CD14-positive monocyte (primary cell): ENCODE results near the gene APOD. TPM values are rescaled to one million over a fixed set of nuclear protein-coding genes. Genes with fewer than 3 reads are reported as not detected.
"Not testable (repeated sequence)": the region's sequence is repeated elsewhere in the genome, so short reads cannot be mapped to it uniquely, and the experiment has no call there.

Source experiments
- DNase-seq, 3 donors: peaks; one replicate each; pipeline ENCODE4 v3.0.0-alpha.2; 2011 to 2022
- H2AFZ ChIP-seq: 2 replicates; pipeline ENCODE4 v1.6.0; 2012; ENCODE audit warnings: mild to moderate bottlenecking, low read depth, low read length, inconsistent platforms; ENCODE audit not compliant: insufficient read depth, poor library complexity, severe bottlenecking
- H3K27ac ChIP-seq, 2 donors: 1 replicate in 1 of 2; 2 replicates in 1 of 2; pipeline ENCODE4 v1.5.1; 2012 to 2013; ENCODE audit warnings: low read length in 2 of 2, control low read depth in 1 of 2, inconsistent platforms in 1 of 2, low read depth in 1 of 2, mild to moderate bottlenecking in 1 of 2
- H3K27me3 ChIP-seq, 2 donors: one replicate each; pipeline versions ENCODE4 v1.6.0 to v1.6.1; 2011 to 2013; ENCODE audit warnings: low read length in 2 of 2; ENCODE audit not compliant: control insufficient read depth in 2 of 2, insufficient read depth in 2 of 2
- H3K36me3 ChIP-seq, 2 donors: replicated peaks in 1 of 2; 1 replicate in 1 of 2; 2 replicates in 1 of 2; pipeline versions ENCODE4 v1.5.1 to v1.6.1; 2012 to 2013; ENCODE audit warnings: low read length in 2 of 2, control low read depth in 1 of 2, inconsistent platforms in 1 of 2, mild to moderate bottlenecking in 1 of 2; ENCODE audit not compliant: insufficient read depth in 2 of 2, control insufficient read depth in 1 of 2
- H3K4me1 ChIP-seq, 2 donors: 1 replicate in 1 of 2; 2 replicates in 1 of 2; pipeline versions ENCODE4 v1.5.1 to v1.6.1; 2012 to 2013; ENCODE audit warnings: low read length in 2 of 2, control low read depth in 1 of 2, inconsistent platforms in 1 of 2, mild to moderate bottlenecking in 1 of 2, moderate library complexity in 1 of 2; ENCODE audit not compliant: insufficient read depth in 2 of 2, control insufficient read depth in 1 of 2
- H3K4me2 ChIP-seq: replicated peaks from 2 replicates; pipeline ENCODE3; 2012; ENCODE audit warnings: low read length, moderate library complexity, mild to moderate bottlenecking; ENCODE audit not compliant: poor library complexity, severe bottlenecking; ENCODE audit errors: extremely low read depth
- H3K4me3 ChIP-seq, 3 experiments: fragments of 200-600 bp in 1 of 3; sonication (generic) in 1 of 3; replicated peaks in 1 of 3; 1 replicate in 2 of 3; 2 replicates in 1 of 3; pipeline ENCODE4 v1.5.1; 2011 to 2013; ENCODE audit warnings: low read length in 3 of 3, mild to moderate bottlenecking in 3 of 3, control low read depth in 2 of 3, low read depth in 2 of 3, inconsistent platforms in 1 of 3, moderate library complexity in 1 of 3
- H3K79me2 ChIP-seq: 2 replicates; pipeline ENCODE4 v1.6.0; 2012; ENCODE audit warnings: mild to moderate bottlenecking, control low read depth, inconsistent platforms, low read length, moderate library complexity; ENCODE audit not compliant: insufficient read depth
- H3K9ac ChIP-seq: 2 replicates; pipeline ENCODE4 v1.6.0; 2017; ENCODE audit warnings: low read length, mild to moderate bottlenecking; ENCODE audit not compliant: insufficient read depth, poor library complexity, severe bottlenecking
- H3K9me3 ChIP-seq, 2 donors: replicated peaks in 1 of 2; 1 replicate in 1 of 2; 2 replicates in 1 of 2; pipeline versions ENCODE4 v1.5.1 to v1.6.1; 2012 to 2013; ENCODE audit warnings: low read length in 2 of 2, control low read depth in 1 of 2; ENCODE audit not compliant: control insufficient read depth in 1 of 2, insufficient read depth in 1 of 2
- H4K20me1 ChIP-seq: 2 replicates; pipeline ENCODE4 v1.6.0; 2012; ENCODE audit warnings: mild to moderate bottlenecking, low read length, control low read depth, moderate library complexity; ENCODE audit not compliant: insufficient read depth
- H3K27ac Mint-ChIP-seq, 7 donors: one replicate each; pipeline ENCODE4 v1.8.0; 2020; ENCODE audit warnings: mild to moderate bottlenecking in 7 of 7, mixed read lengths in 7 of 7, moderate library complexity in 6 of 7, inconsistent platforms in 2 of 7
- H3K27me3 Mint-ChIP-seq, 3 donors: one replicate each; pipeline ENCODE4 v1.8.0; 2021 to 2022; ENCODE audit warnings: low read depth in 3 of 3, mild to moderate bottlenecking in 3 of 3, mixed read lengths in 3 of 3, moderate library complexity in 3 of 3, inconsistent platforms in 1 of 3
- H3K36me3 Mint-ChIP-seq, 2 donors: one replicate each; pipeline ENCODE4 v1.8.0; 2020; ENCODE audit warnings: mixed read lengths in 2 of 2, inconsistent platforms in 1 of 2, mild to moderate bottlenecking in 1 of 2
- H3K4me1 Mint-ChIP-seq: one replicate; pipeline ENCODE4 v1.8.0; 2020; ENCODE audit warnings: mild to moderate bottlenecking, mixed read lengths
- H3K4me3 Mint-ChIP-seq, 2 donors: one replicate each; pipeline ENCODE4 v1.8.0; 2020; ENCODE audit warnings: mild to moderate bottlenecking in 2 of 2, mixed read lengths in 2 of 2, moderate library complexity in 1 of 2
- H3K9me3 Mint-ChIP-seq, 7 donors: one replicate each; pipeline ENCODE4 v1.8.0; 2020 to 2022; ENCODE audit warnings: mixed read lengths in 7 of 7, mild to moderate bottlenecking in 6 of 7, moderate library complexity in 6 of 7, inconsistent platforms in 2 of 7
- WGBS: methylation state at CpG from one replicate; pipeline ENCODE4 v1.1.5; 2013; ENCODE audit warnings: missing lambda C conversion rate; ENCODE audit not compliant: insufficient coverage; 5-methylcytosine and 5-hydroxymethylcytosine counted together
- intact Hi-C, 2 donors: fragments of 100-400 bp; cut with micrococcal nuclease; formaldehyde crosslinking; loops; one replicate each; pipeline versions ENCODE4 v1.15.0 to v1.15.1; 2023
- polyA plus RNA-seq, 3 donors: library from polyadenylated mRNA; depleted of rRNA in 1 of 3; unstranded in 2 of 3; stranded (reverse) in 1 of 3; fragments of 300-500 nt in 2 of 3; fragments of >200 nt in 1 of 3; fragmentation: Illumina TruSeq in 2 of 3; gene quantifications; 1 replicate in 2 of 3; 2 replicates in 1 of 3; pipeline ENCODE4 v1.2.3, GENCODE V29; 2012 to 2021

APOD gene
- polyA plus RNA-seq, 3 donors, result not detected

DNA sequence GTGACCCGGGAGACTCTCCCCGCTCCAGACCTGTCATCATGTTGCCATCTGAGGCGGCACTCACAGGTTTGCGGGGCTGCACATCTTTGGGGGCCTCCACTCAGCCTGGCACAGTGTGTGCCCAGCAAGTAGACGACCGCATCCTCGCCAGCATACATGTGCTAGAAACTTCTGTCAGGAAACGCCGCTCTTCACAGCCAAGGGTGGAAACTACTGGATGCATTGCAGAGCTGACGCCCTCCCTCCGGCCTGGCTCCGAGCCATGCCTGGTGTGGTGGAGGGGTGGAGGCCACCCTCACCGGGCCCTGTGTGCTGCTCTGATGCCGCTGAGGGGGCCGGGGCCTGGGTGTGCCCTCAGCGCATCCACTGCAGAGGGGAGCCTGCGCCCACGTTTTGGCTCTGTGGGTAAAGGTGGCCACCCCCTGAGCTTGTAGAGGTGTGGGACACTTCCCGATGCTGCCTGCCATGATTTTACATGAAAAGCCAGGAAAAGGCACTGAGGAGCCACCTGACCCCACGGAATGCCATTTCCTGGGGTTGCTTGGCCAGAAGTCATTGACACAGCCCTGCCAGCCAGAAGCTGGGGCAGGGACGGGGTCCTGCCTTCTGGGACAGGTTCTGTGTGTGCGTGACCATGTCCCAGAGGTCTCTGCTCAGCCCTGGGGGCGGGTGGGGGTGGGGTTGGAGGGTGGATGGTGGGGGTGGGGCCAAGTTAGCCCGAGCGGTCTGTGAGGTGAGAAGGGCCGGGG lies 39.7 kb upstream of the APOD start:
- not testable (repeated sequence) for H4K20me1 ChIP-seq

DNA sequence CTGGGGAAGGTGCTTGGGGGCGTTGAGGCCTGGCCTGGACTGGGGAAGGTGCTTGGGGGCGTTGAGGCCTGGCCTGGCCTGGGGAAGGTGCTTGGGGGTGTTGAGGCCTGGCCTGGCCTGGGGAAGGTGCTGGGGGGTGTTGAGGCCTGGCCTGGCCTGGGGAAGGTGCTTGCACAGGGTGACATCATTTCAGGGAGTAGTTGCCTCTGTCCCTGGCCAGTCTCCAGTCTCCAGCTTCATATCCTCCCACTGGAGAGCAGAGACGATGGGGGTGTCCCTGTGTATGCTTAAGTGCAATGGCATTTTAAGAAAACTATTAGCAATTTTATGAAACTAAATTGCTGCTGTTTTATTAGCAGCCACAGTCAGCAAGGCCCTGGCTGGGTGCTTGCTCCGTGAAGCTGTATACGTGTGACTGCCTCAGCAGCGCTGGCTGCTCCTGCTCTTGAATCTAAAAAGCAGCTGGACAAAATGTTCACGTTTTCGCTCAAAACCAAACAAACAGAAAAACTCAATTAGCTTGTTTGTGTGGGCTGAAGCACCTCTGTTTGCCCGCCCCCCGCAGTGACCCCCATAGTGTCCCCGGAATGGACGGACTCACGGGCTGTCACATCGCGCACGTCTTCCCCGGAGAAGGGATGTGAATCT lies 38.9 kb upstream of the APOD start:
- intact Hi-C loops, result loop anchor here (5.0 to 10.0 kb wide), 2 partner anchors 122 to 125 kb away; no protein-coding TSS in a partner anchor
- not testable (repeated sequence) for H3K36me3 ChIP-seq, H3K9me3 ChIP-seq, H3K4me1 Mint-ChIP-seq, H3K79me2 ChIP-seq, H3K27ac Mint-ChIP-seq, H3K4me3 Mint-ChIP-seq, H3K4me1 ChIP-seq, H3K9me3 Mint-ChIP-seq, H2AFZ ChIP-seq, H3K4me3 ChIP-seq, DNase-seq, H4K20me1 ChIP-seq, H3K27me3 ChIP-seq, H3K36me3 Mint-ChIP-seq, H3K27ac ChIP-seq, H3K9ac ChIP-seq, H3K4me2 ChIP-seq
- peaks cover 5 to 12% (median 8%) of the 10 kb centered on the region in 3 donors for H3K27me3 Mint-ChIP-seq
- WGBS, result 84% methylated on average over 2 of the region's 17 CpGs

More for the DNA sequence above, 39.7 kb upstream of the APOD start:
- not testable (repeated sequence) for H3K36me3 Mint-ChIP-seq, H3K27ac Mint-ChIP-seq, H3K4me2 ChIP-seq, H3K36me3 ChIP-seq, DNase-seq, H3K9me3 Mint-ChIP-seq, H3K9me3 ChIP-seq, H3K4me3 ChIP-seq, H3K4me1 Mint-ChIP-seq, H2AFZ ChIP-seq, H3K27ac ChIP-seq, H3K4me3 Mint-ChIP-seq, H3K9ac ChIP-seq, H3K4me1 ChIP-seq, H3K79me2 ChIP-seq, H3K27me3 ChIP-seq
- 93% methylated on average over 7 of the region's 26 CpGs for WGBS
- intact Hi-C loops, result loop anchor here (5.0 to 10.0 kb wide), 2 partner anchors 121 to 124 kb away; no protein-coding TSS in a partner anchor
- peaks cover 5 to 11% (median 8%) of the 10 kb centered on the region in 3 donors for H3K27me3 Mint-ChIP-seq

DNA sequence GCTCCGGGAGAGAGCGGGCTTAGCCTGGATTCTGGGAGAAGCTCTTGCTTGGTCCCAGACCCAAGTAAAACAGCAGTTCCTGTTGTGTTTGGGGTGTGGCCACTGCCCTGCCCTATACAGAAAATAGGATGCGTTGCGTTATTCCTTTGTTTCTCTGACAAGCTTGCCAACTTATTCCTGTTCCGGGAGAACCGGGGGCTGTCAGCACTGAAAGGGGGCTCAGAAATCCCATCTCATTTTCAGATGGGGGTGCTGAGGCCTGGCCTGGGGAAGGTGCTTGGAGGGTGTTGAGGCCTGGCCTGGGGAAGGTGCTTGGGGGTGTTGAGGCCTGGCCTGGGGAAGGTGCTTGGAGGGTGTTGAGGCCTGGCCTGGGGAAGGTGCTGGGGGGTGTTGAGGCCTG lies 38.3 kb upstream of the APOD start:
- not testable (repeated sequence) for H3K27ac Mint-ChIP-seq, H3K27ac ChIP-seq, DNase-seq, H3K27me3 ChIP-seq, H3K4me2 ChIP-seq, H3K9ac ChIP-seq, H3K9me3 Mint-ChIP-seq, H3K36me3 Mint-ChIP-seq, H3K36me3 ChIP-seq, H3K4me3 Mint-ChIP-seq, H3K4me1 ChIP-seq, H4K20me1 ChIP-seq, H2AFZ ChIP-seq, H3K9me3 ChIP-seq, H3K79me2 ChIP-seq, H3K4me1 Mint-ChIP-seq, H3K4me3 ChIP-seq
- 85% methylated on average over 4 of the region's 6 CpGs for WGBS
- H3K27me3 Mint-ChIP-seq, result peaks cover 5 to 11% (median 8%) of the 10 kb centered on the region in 3 donors
- intact Hi-C loops, result loop anchor here (5.0 to 10.0 kb wide), 2 partner anchors 123 to 125 kb away; no protein-coding TSS in a partner anchor

DNA sequence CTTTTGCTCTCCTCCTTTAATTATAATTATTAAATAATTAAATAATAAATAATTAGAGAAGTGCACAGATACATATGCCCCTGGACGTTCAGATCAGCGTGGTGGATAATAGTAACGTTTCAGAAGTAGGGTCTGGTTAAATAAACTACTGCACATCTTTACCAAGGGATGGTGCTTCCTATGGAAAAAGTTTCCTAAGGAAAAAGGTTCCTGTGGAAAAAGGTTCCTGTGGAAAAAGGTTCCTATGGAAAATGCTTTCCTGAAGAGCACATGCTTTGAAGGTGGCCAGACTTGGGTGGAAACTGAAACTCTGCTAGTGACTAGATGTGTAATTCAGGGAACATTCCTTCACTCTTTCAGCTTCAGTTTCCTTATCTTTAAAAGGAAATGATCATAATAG lies 37.4 kb upstream of the APOD start:
- H2AFZ ChIP-seq, DNase-seq, H3K4me1 ChIP-seq, H3K27ac Mint-ChIP-seq, H3K36me3 Mint-ChIP-seq, H3K9ac ChIP-seq, H3K36me3 ChIP-seq, H3K79me2 ChIP-seq, H3K4me2 ChIP-seq, H3K4me3 ChIP-seq, H3K4me3 Mint-ChIP-seq, H3K4me1 Mint-ChIP-seq, H3K27ac ChIP-seq, H3K9me3 ChIP-seq, H4K20me1 ChIP-seq, H3K9me3 Mint-ChIP-seq, H3K27me3 ChIP-seq: not testable (repeated sequence)
- intact Hi-C loops, result loop anchor here (5.0 to 10.0 kb wide), 2 partner anchors 124 to 126 kb away; no protein-coding TSS in a partner anchor
- peaks cover 5 to 11% (median 8%) of the 10 kb centered on the region in 3 donors for H3K27me3 Mint-ChIP-seq
- no CpG with 5 or more reads among the region's 3 CpGs for WGBS
